M059J (cell line): ENCODE results near the gene CALHM1. TPM values are rescaled to one million over a fixed set of nuclear protein-coding genes. Genes with fewer than 3 reads are reported as not detected.
A peak's percentile ranks its signal among the peaks of the same experiment; 100 is the strongest.
"Not testable (repeated sequence)": the region's sequence is repeated elsewhere in the genome, so short reads cannot be mapped to it uniquely, and the experiment has no call there.

Experiments
- DNase-seq: peaks from one replicate; pipeline ENCODE4 v3.0.0-alpha.2; 2012; ENCODE audit warnings: low read depth
- total RNA-seq: library from RNA; depleted of rRNA; stranded (reverse); fragments of >200 nt; shearing (Covaris generic); gene quantifications from 2 replicates; pipeline ENCODE4 v1.2.3, GENCODE V29; 2014; rRNA removed

CALHM1 gene
- total RNA-seq, 1 experiment from 2014 or later, result not detected

- DNase-seq, result no peak
Observed at GRCh38 chr10:103429647-103430046, 29.1 kb downstream of the CALHM1 start.

GRCh38 chr10:103428989-103429643 is 29.6 kb downstream of the CALHM1 start:
- no peak for DNase-seq

- DNase-seq, result no peak
Observed at GRCh38 chr10:103427866-103428265, 30.8 kb downstream of the CALHM1 start.

GRCh38 chr10:103423748-103424147 is 35.0 kb downstream of the CALHM1 start:
- no peak for DNase-seq

- no peak for DNase-seq
Observed at GRCh38 chr10:103419101-103419500, 39.6 kb downstream of the CALHM1 start.

GRCh38 chr10:103417601-103418000 is 41.1 kb downstream of the CALHM1 start:
- DNase-seq, result no peak

GRCh38 chr10:103417148-103417469 is 41.6 kb downstream of the CALHM1 start:
- not testable (repeated sequence) for DNase-seq

GRCh38 chr10:103416436-103417147 is 42.1 kb downstream of the CALHM1 start:
- peak; percentile 68 for DNase-seq

- no peak for DNase-seq
Observed at GRCh38 chr10:103415581-103415980, 43.1 kb downstream of the CALHM1 start.

- DNase-seq, result no peak
Observed at GRCh38 chr10:103413564-103413963, 45.1 kb downstream of the CALHM1 start.

Other genes with a start within 250 kb of the CALHM1 start
- gene RPEL1, start 213.0 kb downstream of the CALHM1 start, total RNA-seq, result 0.12 TPM in 1 of 2 replicates, not detected in the other
- gene INA, start 181.8 kb downstream of the CALHM1 start, total RNA-seq, result not detected in 2 replicates
- gene PCGF6, start 107.8 kb downstream of the CALHM1 start, total RNA-seq, result 16.8 and 26.6 TPM in 2 replicates
- gene TAF5, start 90.9 kb downstream of the CALHM1 start, total RNA-seq, result 4.9 and 7.6 TPM in 2 replicates
- 454 and 610 TPM in 2 replicates for gene ATP5MK, start 62.4 kb downstream of the CALHM1 start, total RNA-seq
- 16.3 and 16.5 TPM in 2 replicates for gene PDCD11, start 62.3 kb downstream of the CALHM1 start, total RNA-seq
- gene CALHM2, start 6.5 kb downstream of the CALHM1 start, total RNA-seq, result 33.3 and 37.7 TPM in 2 replicates
- 0.39 TPM in 1 of 2 replicates, not detected in the other for gene CALHM3, start 20.3 kb upstream of the CALHM1 start, total RNA-seq
- 4.5 and 19.9 TPM in 2 replicates for gene NEURL1, start 34.8 kb upstream of the CALHM1 start, total RNA-seq